HepG2 (cell line): ENCODE measurements around the gene PNP. TPM values are rescaled to one million over a fixed set of nuclear protein-coding genes. Genes with fewer than 3 reads are reported as not detected.

Experiments used
- CHD4 ChIP-seq: fragments of 200-600 bp; sonication (generic); IDR thresholded peaks from 2 replicates; pipeline ENCODE4 v1.7.0; 2017; ENCODE audit warnings: mild to moderate bottlenecking, low read length, borderline replicate concordance
- ERF ChIP-seq: IDR thresholded peaks from 2 replicates; pipeline ENCODE4 v1.6.1; 2018; ENCODE audit warnings: missing biosample characterization, missing genetic modification reagents
- FIP1L1 ChIP-seq: fragments of 200-400 bp; formaldehyde crosslinking; IDR thresholded peaks from 2 replicates; pipeline ENCODE4 v1.6.1; 2018; ENCODE audit warnings: low read depth, mild to moderate bottlenecking, low read length, moderate library complexity, borderline replicate concordance; ENCODE audit not compliant: insufficient read depth
- GFI1 ChIP-seq: sonication (generic); formaldehyde crosslinking; IDR thresholded peaks from 2 replicates; pipeline ENCODE4 v1.5.0; 2020; ENCODE audit warnings: missing genetic modification reagents, mild to moderate bottlenecking, borderline replicate concordance
- RORA ChIP-seq: sonication (generic); formaldehyde crosslinking; IDR thresholded peaks from 2 replicates; pipeline ENCODE4 v1.5.0; 2020; ENCODE audit warnings: mild to moderate bottlenecking, missing genetic modification reagents, moderate library complexity
- ZNF180 ChIP-seq: sonication (generic); formaldehyde crosslinking; IDR thresholded peaks from 2 replicates; pipeline ENCODE4 v1.4.0; 2020; ENCODE audit warnings: low read depth, missing genetic modification reagents, borderline replicate concordance
- ZNF484 ChIP-seq: sonication (generic); formaldehyde crosslinking; IDR thresholded peaks from 2 replicates; pipeline ENCODE4 v1.5.1; 2020; ENCODE audit warnings: mild to moderate bottlenecking, low read depth, missing genetic modification reagents, borderline replicate concordance
- ZNF556 ChIP-seq: sonication (generic); formaldehyde crosslinking; IDR thresholded peaks from 2 replicates; pipeline ENCODE4 v1.4.0; 2020; ENCODE audit warnings: mild to moderate bottlenecking, missing genetic modification reagents, borderline replicate concordance
- ZNF589 ChIP-seq: sonication (generic); formaldehyde crosslinking; conservative IDR thresholded peaks from 2 replicates; pipeline ENCODE4 v1.8.0; 2022; ENCODE audit warnings: mild to moderate bottlenecking, moderate library complexity, missing genetic modification reagents
- ZNF629 ChIP-seq: sonication (generic); formaldehyde crosslinking; conservative IDR thresholded peaks from 2 replicates; pipeline ENCODE4 v1.5.0; 2020; ENCODE audit warnings: missing genetic modification reagents
- ZNF737 ChIP-seq: sonication (generic); formaldehyde crosslinking; IDR thresholded peaks from 2 replicates; pipeline ENCODE4 v1.5.0; 2020; ENCODE audit warnings: missing genetic modification reagents, mild to moderate bottlenecking, borderline replicate concordance
- ZZZ3 ChIP-seq: sonication (generic); formaldehyde crosslinking; IDR thresholded peaks from 2 replicates; pipeline ENCODE4 v1.4.0; 2020; ENCODE audit warnings: missing genetic modification reagents, mild to moderate bottlenecking, borderline replicate concordance
- polyA plus RNA-seq, 8 experiments: library from polyadenylated mRNA; depleted of rRNA in 3 of 8; stranded (reverse) in 7 of 8; unstranded in 1 of 8; fragments of >200 nt; fragmentation: Illumina TruSeq in 4 of 8; extraction: Trizol in 4 of 8; gene quantifications; 2 replicates each; pipeline versions ENCODE4 v1.2.1 to v1.2.3, GENCODE V29; 2011 to 2016; ENCODE audit warnings: low read depth in 4 of 8, missing spikeins in 1 of 8, mixed read lengths in 1 of 8; ENCODE audit not compliant: insufficient read depth in 1 of 8
- total RNA-seq, 5 experiments: library from RNA; depleted of rRNA; stranded (reverse); fragments of >200 nt; fragmentation: Illumina TruSeq; extraction: Trizol; gene quantifications; 2 replicates each; pipeline ENCODE4 v1.2.3, GENCODE V29; 2016; ENCODE audit warnings: low read depth in 1 of 5
- TF ChIP-seq, protein P1 (sequence below), 2 experiments: sonication (generic) in 1 of 2; formaldehyde crosslinking in 1 of 2; IDR thresholded peaks; 2 replicates each; pipeline versions ENCODE4 v1.4.0 to v1.6.1; 2016 to 2020; ENCODE audit warnings: borderline replicate concordance in 1 of 2, low read depth in 1 of 2, mild to moderate bottlenecking in 1 of 2, missing genetic modification reagents in 1 of 2
- TF ChIP-seq, protein P2 (sequence below): sonication (generic); formaldehyde crosslinking; IDR thresholded peaks from 2 replicates; pipeline ENCODE4 v1.5.0; 2020; ENCODE audit warnings: mild to moderate bottlenecking, missing genetic modification reagents, moderate library complexity
- TF ChIP-seq, protein P3 (sequence below): sonication (generic); formaldehyde crosslinking; IDR thresholded peaks from 2 replicates; pipeline ENCODE4 v1.5.1; 2020; ENCODE audit warnings: missing genetic modification reagents, mild to moderate bottlenecking, borderline replicate concordance
- TF ChIP-seq, protein P4 (sequence below): sonication (generic); formaldehyde crosslinking; IDR thresholded peaks from 2 replicates; pipeline ENCODE4 v1.4.0; 2020; ENCODE audit warnings: missing genetic modification reagents
- TF ChIP-seq, protein P5 (sequence below): sonication (generic); formaldehyde crosslinking; IDR thresholded peaks from 2 replicates; pipeline ENCODE4 v1.5.0; 2020; ENCODE audit warnings: missing genetic modification reagents, mild to moderate bottlenecking, borderline replicate concordance

Gene PNP
- total and polyA plus RNA-seq, 2 of the 13 experiments (the other 11 are each of a cell fraction or from before 2014, with no cell fraction given), result 45.4 to 74.8 TPM

DNA sequence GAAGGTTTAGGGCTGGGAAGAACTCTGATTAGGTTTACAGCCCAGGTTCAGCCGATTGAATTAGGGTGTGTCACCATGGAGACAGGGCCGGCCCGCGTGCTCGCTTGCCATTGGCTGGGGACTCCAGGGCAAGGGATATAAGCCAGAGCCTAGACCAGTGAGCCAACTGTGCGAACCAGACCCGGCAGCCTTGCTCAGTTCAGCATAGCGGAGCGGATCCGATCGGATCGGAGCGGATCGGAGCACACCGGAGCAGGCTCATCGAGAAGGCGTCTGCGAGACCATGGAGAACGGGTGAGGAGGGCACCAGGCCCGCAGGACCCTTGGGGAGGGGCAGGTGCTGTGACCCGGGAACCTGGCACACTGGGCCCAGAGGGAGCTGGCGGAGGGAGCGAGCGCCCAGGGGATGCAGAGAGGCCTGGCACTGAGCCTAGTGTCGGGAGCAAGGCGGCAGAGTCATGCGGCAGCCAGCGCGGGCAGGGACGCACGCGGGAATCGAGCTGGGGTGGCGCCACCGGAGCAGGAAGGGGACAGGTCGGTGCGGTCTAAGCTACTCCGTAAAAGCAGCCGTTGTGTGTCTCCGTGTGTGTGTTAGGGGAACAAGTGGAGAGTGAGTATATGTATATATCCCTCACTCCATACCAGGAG is at the start of gene PNP (continued):
- TF ChIP-seq ZNF589 (CRISPR knock-in tag) (peak; percentile 72; the same call in 1 of the 2 replicates), ZNF556 (CRISPR knock-in tag) (peak; percentile 66), GFI1 (CRISPR knock-in tag) (peak; percentile 64; the same call in 1 of the 2 replicates), ZNF484 (CRISPR knock-in tag) (peak; percentile 84; the same call in 1 of the 2 replicates), ZNF629 (CRISPR knock-in tag) (peak; percentile 47; the same call in 1 of the 2 replicates), ZZZ3 (CRISPR knock-in tag) (peak; percentile 76; the same call in 1 of the 2 replicates), FIP1L1 (peak; percentile 80; the same call in 1 of the 2 replicates), ERF (CRISPR knock-in tag) (peak; percentile 64; the same call in 1 of the 2 replicates), ZNF180 (CRISPR knock-in tag) (no peak), ZNF737 (CRISPR knock-in tag) (peak; percentile 87; the same call in 1 of the 2 replicates), RORA (CRISPR knock-in tag) (no peak), CHD4 (no peak)
- TF ChIP-seq, protein P1, sequence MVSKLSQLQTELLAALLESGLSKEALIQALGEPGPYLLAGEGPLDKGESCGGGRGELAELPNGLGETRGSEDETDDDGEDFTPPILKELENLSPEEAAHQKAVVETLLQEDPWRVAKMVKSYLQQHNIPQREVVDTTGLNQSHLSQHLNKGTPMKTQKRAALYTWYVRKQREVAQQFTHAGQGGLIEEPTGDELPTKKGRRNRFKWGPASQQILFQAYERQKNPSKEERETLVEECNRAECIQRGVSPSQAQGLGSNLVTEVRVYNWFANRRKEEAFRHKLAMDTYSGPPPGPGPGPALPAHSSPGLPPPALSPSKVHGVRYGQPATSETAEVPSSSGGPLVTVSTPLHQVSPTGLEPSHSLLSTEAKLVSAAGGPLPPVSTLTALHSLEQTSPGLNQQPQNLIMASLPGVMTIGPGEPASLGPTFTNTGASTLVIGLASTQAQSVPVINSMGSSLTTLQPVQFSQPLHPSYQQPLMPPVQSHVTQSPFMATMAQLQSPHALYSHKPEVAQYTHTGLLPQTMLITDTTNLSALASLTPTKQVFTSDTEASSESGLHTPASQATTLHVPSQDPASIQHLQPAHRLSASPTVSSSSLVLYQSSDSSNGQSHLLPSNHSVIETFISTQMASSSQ (IDR thresholded peaks at IDR 0.05; ENCODE audit: low read depth), result no peak
- TF ChIP-seq, protein P1 (CRISPR knock-in tag; IDR thresholded peaks at IDR 0.05; ENCODE audit: borderline replicate concordance), result peak; percentile 68
- TF ChIP-seq, protein P2, sequence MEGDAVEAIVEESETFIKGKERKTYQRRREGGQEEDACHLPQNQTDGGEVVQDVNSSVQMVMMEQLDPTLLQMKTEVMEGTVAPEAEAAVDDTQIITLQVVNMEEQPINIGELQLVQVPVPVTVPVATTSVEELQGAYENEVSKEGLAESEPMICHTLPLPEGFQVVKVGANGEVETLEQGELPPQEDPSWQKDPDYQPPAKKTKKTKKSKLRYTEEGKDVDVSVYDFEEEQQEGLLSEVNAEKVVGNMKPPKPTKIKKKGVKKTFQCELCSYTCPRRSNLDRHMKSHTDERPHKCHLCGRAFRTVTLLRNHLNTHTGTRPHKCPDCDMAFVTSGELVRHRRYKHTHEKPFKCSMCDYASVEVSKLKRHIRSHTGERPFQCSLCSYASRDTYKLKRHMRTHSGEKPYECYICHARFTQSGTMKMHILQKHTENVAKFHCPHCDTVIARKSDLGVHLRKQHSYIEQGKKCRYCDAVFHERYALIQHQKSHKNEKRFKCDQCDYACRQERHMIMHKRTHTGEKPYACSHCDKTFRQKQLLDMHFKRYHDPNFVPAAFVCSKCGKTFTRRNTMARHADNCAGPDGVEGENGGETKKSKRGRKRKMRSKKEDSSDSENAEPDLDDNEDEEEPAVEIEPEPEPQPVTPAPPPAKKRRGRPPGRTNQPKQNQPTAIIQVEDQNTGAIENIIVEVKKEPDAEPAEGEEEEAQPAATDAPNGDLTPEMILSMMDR (CRISPR knock-in tag), result peak; percentile 48
- TF ChIP-seq, protein P3, sequence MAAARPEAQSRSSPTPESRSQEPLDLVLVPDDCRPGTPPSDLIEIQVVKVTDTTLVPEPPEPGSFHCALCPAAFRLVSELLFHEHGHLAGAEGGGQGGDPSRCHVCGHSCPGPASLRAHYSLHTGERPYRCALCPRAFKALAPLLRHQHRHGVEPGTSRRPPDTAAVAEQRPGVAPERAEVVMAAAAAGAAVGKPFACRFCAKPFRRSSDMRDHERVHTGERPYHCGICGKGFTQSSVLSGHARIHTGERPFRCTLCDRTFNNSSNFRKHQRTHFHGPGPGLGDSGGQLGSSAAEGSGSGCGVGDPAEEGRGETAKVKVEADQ (CRISPR knock-in tag), result peak; percentile 69; the same call in 1 of the 2 replicates
- TF ChIP-seq, protein P4, sequence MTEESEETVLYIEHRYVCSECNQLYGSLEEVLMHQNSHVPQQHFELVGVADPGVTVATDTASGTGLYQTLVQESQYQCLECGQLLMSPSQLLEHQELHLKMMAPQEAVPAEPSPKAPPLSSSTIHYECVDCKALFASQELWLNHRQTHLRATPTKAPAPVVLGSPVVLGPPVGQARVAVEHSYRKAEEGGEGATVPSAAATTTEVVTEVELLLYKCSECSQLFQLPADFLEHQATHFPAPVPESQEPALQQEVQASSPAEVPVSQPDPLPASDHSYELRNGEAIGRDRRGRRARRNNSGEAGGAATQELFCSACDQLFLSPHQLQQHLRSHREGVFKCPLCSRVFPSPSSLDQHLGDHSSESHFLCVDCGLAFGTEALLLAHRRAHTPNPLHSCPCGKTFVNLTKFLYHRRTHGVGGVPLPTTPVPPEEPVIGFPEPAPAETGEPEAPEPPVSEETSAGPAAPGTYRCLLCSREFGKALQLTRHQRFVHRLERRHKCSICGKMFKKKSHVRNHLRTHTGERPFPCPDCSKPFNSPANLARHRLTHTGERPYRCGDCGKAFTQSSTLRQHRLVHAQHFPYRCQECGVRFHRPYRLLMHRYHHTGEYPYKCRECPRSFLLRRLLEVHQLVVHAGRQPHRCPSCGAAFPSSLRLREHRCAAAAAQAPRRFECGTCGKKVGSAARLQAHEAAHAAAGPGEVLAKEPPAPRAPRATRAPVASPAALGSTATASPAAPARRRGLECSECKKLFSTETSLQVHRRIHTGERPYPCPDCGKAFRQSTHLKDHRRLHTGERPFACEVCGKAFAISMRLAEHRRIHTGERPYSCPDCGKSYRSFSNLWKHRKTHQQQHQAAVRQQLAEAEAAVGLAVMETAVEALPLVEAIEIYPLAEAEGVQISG (CRISPR knock-in tag), result peak; percentile 85
- TF ChIP-seq, protein P5, sequence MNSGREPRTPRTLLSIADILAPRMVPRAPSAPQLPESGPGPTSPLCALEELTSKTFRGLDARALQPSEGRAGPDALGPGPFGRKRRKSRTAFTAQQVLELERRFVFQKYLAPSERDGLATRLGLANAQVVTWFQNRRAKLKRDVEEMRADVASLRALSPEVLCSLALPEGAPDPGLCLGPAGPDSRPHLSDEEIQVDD (CRISPR knock-in tag), result peak; percentile 89; the same call in 1 of the 2 replicates
